Stomach (tissue), 4 donors: Measurements from ENCODE around the gene NARS2.

Experiments
- EP300 ChIP-seq: sonication (generic); formaldehyde crosslinking; IDR thresholded peaks from one replicate; pipeline ENCODE4 v1.6.1; 2017; ENCODE audit warnings: antibody characterized with exemption
- POLR2A ChIP-seq, 4 donors: fragments of 450-650 bp; IDR thresholded peaks; one replicate each; pipeline ENCODE4 v1.6.1; 2016; ENCODE audit warnings: antibody characterized with exemption in 4 of 4, control low read depth in 2 of 4, mild to moderate bottlenecking in 1 of 4, moderate library complexity in 1 of 4
- POLR2AphosphoS5 ChIP-seq, 3 donors: sonication (generic); formaldehyde crosslinking; IDR thresholded peaks; one replicate each; pipeline ENCODE4 v1.6.1; 2016; ENCODE audit warnings: antibody characterized with exemption in 3 of 3
- TF ChIP-seq, protein P1 (sequence below), 7 experiments: fragments of 450-650 bp in 4 of 7; fragments of 200-600 bp in 3 of 7; sonication (generic) in 3 of 7; IDR thresholded peaks; one replicate each; pipeline ENCODE4 v1.5.1; 2016 to 2019; ENCODE audit warnings: antibody characterized with exemption in 7 of 7, control low read depth in 2 of 7, mild to moderate bottlenecking in 1 of 7

DNA sequence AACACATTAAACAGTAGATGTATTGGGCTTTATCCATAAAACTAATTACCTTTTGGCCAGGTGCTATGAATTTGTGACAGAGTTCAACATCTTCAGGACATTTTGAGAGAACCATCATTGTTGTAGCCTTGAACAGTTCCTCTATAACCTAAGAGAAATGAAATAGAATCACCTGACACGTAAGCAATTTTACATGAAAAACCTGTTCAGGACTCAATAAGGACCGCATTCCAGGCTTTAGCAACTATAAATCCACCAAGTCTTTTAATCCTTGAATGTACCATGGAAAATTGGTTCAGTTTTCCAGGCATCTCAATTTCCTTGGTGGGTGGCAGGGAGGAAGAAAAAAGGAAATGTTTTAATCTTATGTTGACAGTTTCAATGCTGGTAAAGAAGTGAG lies 96.1 kb downstream of the NARS2 start:
- TF ChIP-seq, protein P1, sequence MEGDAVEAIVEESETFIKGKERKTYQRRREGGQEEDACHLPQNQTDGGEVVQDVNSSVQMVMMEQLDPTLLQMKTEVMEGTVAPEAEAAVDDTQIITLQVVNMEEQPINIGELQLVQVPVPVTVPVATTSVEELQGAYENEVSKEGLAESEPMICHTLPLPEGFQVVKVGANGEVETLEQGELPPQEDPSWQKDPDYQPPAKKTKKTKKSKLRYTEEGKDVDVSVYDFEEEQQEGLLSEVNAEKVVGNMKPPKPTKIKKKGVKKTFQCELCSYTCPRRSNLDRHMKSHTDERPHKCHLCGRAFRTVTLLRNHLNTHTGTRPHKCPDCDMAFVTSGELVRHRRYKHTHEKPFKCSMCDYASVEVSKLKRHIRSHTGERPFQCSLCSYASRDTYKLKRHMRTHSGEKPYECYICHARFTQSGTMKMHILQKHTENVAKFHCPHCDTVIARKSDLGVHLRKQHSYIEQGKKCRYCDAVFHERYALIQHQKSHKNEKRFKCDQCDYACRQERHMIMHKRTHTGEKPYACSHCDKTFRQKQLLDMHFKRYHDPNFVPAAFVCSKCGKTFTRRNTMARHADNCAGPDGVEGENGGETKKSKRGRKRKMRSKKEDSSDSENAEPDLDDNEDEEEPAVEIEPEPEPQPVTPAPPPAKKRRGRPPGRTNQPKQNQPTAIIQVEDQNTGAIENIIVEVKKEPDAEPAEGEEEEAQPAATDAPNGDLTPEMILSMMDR (IDR thresholded peaks at IDR 0.05): no peak
- TF ChIP-seq EP300 (no peak), POLR2A (IDR thresholded peaks at IDR 0.05) (no peak), POLR2AphosphoS5 (IDR thresholded peaks at IDR 0.05) (no peak)
